Measurements from ENCODE around the gene TMEM52. TPM values are rescaled to one million over a fixed set of nuclear protein-coding genes. Genes with fewer than 3 reads are reported as not detected.

Gene TMEM52
- total RNA-seq, 1 experiment from 2014 or later = 9.6 TPM

GRCh38 chr1:1925437-1926345, 6.6 kb upstream of the TMEM52 start:
- whole genome bisulfite sequencing (ENCODE audit: extremely low coverage, insufficient read length, low lambda C conversion rate) = no CpG with 5 or more reads among the region's 27 CpGs
- TF ChIP-seq CTCF (conservative IDR thresholded peaks at IDR 0.05) = no peak
- H3K56ac ChIP-seq (ENCODE audit: insufficient read length, low read depth, low read length) = no peak overlapping the region
- Mint-ChIP-seq H3K36me3 (ENCODE audit: insufficient read depth in 1 of 3, low read depth in 3 of 3) (no peaks in the 10 kb centered on the region), H3K27me3 (ENCODE audit: low read depth) (peaks cover 4% of the 10 kb centered on the region), H3K4me3 (no peak overlapping the region), H3K9me3 (peaks cover 5% of the 10 kb centered on the region in 2 experiments; a peak in 2 of 5 replicates), H3K4me1 (peaks cover 0 to 4% of the 10 kb centered on the region in 2 experiments; a peak in 2 of 4 replicates), H3K27ac (no peak overlapping the region; a peak in 1 of 7 replicates)
- H4K91ac ChIP-seq (ENCODE audit: insufficient read length, low read depth, low read length) = no peak overlapping the region
- DNase-seq = no peak
- no peaks in the 10 kb centered on the region for H3K4me1 ChIP-seq (ENCODE audit: insufficient read depth, low read length)
- no peak overlapping the region for H2BK120ac ChIP-seq (ENCODE audit: low read depth, low read length, poor library complexity, severe bottlenecking)
- H3K23me2 ChIP-seq (ENCODE audit: insufficient read length, low read depth, low read length, poor library complexity, severe bottlenecking) = no peaks in the 10 kb centered on the region
- H3K18ac ChIP-seq (ENCODE audit: insufficient read length, low read depth, low read length) = no peak overlapping the region
- H3T11ph ChIP-seq (ENCODE audit: low read length) = no peak overlapping the region
- H3K14ac ChIP-seq (ENCODE audit: insufficient read depth, low read length) = no peak overlapping the region
- no peak overlapping the region for H3K9ac ChIP-seq (ENCODE audit: extremely low read depth, insufficient read length, low read length)
- no peak overlapping the region for H2BK12ac ChIP-seq (ENCODE audit: insufficient read length, low read depth, low read length)
- H3K27ac ChIP-seq (ENCODE audit: insufficient read length, low read depth, low read length) = no peak overlapping the region
- H4K5ac ChIP-seq (ENCODE audit: insufficient read length, low read depth, low read length) = no peak overlapping the region
- no peaks in the 10 kb centered on the region for H3K79me2 ChIP-seq (ENCODE audit: insufficient read depth, low read length)
- no peak overlapping the region for H3K4me2 ChIP-seq (ENCODE audit: insufficient read depth, insufficient read length, low read length)
- no peak overlapping the region for H2BK20ac ChIP-seq (ENCODE audit: low read depth, low read length, poor library complexity, severe bottlenecking)
- H2BK15ac ChIP-seq (ENCODE audit: low read depth, low read length) = no peak overlapping the region
- no peak overlapping the region for H3K23ac ChIP-seq (ENCODE audit: insufficient read length, low read depth, low read length)
- H3K79me1 ChIP-seq (ENCODE audit: insufficient read depth, low read depth, low read length, poor library complexity, severe bottlenecking) = no peaks in the 10 kb centered on the region
- no peaks in the 10 kb centered on the region for H3K27me3 ChIP-seq (ENCODE audit: insufficient read depth, low read length)
- no peaks in the 10 kb centered on the region for H3K9me3 ChIP-seq (ENCODE audit: control insufficient read depth, low read depth, low read length)
- H3K4ac ChIP-seq (ENCODE audit: low read depth, low read length) = no peak overlapping the region
- no peak overlapping the region for H2AFZ ChIP-seq (ENCODE audit: low read length)
- no peak overlapping the region for H2AK5ac ChIP-seq (ENCODE audit: insufficient read length, low read length)
- no peak overlapping the region for H4K8ac ChIP-seq (replicated peaks; ENCODE audit: insufficient read length, low read depth, low read length)
- H4K20me1 ChIP-seq (ENCODE audit: control insufficient read depth, insufficient read depth, insufficient read length) = no peaks in the 10 kb centered on the region
- no peak overlapping the region for H2BK5ac ChIP-seq (ENCODE audit: insufficient read length, low read length)

All from H9 (cell line).